Activated CD8-positive, alpha-beta T cell treated with anti-CD3 and anti-CD28 coated beads for 36 hours (primary cell): Measurements from ENCODE around the gene EDEM1. TPM values are rescaled to one million over a fixed set of nuclear protein-coding genes. Genes with fewer than 3 reads are reported as not detected.

Source experiments
- ATAC-seq: fragments of 200-7000 bp; cut with Tn5 transposase; one replicate; pipeline ENCODE4 v1.10.0; 2021; ENCODE audit warnings: mild to moderate bottlenecking, moderate library complexity
- CTCF ChIA-PET: fragments of 350-600 bp; sonication (Branson Sonifier 250); formaldehyde crosslinking; loops from one replicate; lab custom pipeline; 2021; ENCODE audit warnings: antibody characterized with exemption; lab: Charles Lee
- POLR2A ChIA-PET: fragments of 350-600 bp; sonication (Branson Sonifier 250); formaldehyde crosslinking; loops from one replicate; lab custom pipeline; 2021; ENCODE audit warnings: antibody characterized with exemption; lab: Charles Lee
- DNase-seq: peaks from one replicate; pipeline ENCODE4 v3.0.0-alpha.2; 2020
- H3K27ac Mint-ChIP-seq: one replicate; pipeline ENCODE4 v1.8.0; 2021; ENCODE audit warnings: mild to moderate bottlenecking, mixed read lengths
- H3K27me3 Mint-ChIP-seq: one replicate; pipeline ENCODE4 v1.8.0; 2021; ENCODE audit warnings: mixed read lengths
- H3K36me3 Mint-ChIP-seq: one replicate; pipeline ENCODE4 v1.8.0; 2021; ENCODE audit warnings: low read depth, mixed read lengths
- H3K4me1 Mint-ChIP-seq: one replicate; pipeline ENCODE4 v1.8.0; 2021; ENCODE audit warnings: low read depth, mixed read lengths
- H3K4me3 Mint-ChIP-seq: one replicate; pipeline ENCODE4 v1.8.0; 2021; ENCODE audit warnings: mild to moderate bottlenecking, moderate library complexity, mixed read lengths
- H3K9me3 Mint-ChIP-seq: one replicate; pipeline ENCODE4 v1.8.0; 2021; ENCODE audit warnings: mixed read lengths
- intact Hi-C: fragments of 100-400 bp; cut with micrococcal nuclease; formaldehyde crosslinking; loops from one replicate; pipeline ENCODE4 v1.10.0; 2022
- total RNA-seq, 2 experiments: library from RNA; stranded (reverse); gene quantifications; one replicate each; pipeline ENCODE4 v1.2.3, GENCODE V29; 2021
- TF ChIP-seq, protein P1 (sequence below): fragments of 200-600 bp; IDR thresholded peaks from one replicate; pipeline ENCODE4 v1.8.0; 2022; ENCODE audit warnings: antibody characterized with exemption, mild to moderate bottlenecking

The EDEM1 gene
- total RNA-seq, 2 experiments from 2014 or later, result 156 to 159 TPM

DNA sequence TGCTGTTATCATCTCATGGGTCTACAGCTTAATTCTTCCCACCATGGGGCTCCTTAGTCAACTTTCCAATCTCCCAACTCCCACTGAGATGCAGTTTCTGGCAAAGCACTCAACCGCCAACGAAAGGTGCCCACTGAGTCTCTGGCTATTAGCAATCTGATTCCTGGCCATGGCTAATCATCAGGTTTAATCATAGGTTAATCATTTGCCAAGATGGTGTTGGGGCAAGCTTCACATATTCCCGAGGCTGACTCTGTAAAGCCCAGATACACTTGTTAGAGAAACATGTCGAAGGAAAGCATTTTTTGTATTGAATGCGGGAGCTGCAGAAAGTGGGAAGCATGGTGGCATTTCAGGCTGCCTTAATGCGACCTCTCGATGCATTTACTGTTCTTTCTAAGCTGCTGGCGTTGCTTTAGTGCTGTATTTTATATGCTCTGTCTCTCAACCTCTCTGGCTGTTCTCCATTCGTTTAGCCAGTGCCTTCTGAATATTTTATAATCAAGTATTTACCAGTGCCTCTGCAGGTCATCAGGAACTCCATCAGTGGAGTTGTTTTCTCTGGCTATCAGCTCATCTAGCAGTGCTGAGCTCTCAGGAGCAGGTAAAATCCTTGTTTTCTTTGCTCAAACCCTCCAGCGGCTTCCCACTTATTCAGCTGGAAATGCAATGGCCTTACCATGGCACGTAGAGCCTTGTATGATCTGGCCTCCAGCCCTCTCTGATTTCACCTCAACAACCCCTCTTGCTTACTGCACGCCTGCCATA is 67.0 kb downstream of the EDEM1 start:
- ChIA-PET POLR2A (no interaction called here), CTCF (no interaction called here)
- Mint-ChIP-seq H3K9me3 (no peaks in the 10 kb centered on the region), H3K27ac (no peak overlapping the region), H3K36me3 (no peaks in the 10 kb centered on the region), H3K27me3 (no peaks in the 10 kb centered on the region), H3K4me1 (no peaks in the 10 kb centered on the region), H3K4me3 (no peak overlapping the region)
- TF ChIP-seq, protein P1, sequence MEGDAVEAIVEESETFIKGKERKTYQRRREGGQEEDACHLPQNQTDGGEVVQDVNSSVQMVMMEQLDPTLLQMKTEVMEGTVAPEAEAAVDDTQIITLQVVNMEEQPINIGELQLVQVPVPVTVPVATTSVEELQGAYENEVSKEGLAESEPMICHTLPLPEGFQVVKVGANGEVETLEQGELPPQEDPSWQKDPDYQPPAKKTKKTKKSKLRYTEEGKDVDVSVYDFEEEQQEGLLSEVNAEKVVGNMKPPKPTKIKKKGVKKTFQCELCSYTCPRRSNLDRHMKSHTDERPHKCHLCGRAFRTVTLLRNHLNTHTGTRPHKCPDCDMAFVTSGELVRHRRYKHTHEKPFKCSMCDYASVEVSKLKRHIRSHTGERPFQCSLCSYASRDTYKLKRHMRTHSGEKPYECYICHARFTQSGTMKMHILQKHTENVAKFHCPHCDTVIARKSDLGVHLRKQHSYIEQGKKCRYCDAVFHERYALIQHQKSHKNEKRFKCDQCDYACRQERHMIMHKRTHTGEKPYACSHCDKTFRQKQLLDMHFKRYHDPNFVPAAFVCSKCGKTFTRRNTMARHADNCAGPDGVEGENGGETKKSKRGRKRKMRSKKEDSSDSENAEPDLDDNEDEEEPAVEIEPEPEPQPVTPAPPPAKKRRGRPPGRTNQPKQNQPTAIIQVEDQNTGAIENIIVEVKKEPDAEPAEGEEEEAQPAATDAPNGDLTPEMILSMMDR, result no peak
- no peak for DNase-seq
- intact Hi-C loops, result no loop called here
- ATAC-seq, result no peak

DNA sequence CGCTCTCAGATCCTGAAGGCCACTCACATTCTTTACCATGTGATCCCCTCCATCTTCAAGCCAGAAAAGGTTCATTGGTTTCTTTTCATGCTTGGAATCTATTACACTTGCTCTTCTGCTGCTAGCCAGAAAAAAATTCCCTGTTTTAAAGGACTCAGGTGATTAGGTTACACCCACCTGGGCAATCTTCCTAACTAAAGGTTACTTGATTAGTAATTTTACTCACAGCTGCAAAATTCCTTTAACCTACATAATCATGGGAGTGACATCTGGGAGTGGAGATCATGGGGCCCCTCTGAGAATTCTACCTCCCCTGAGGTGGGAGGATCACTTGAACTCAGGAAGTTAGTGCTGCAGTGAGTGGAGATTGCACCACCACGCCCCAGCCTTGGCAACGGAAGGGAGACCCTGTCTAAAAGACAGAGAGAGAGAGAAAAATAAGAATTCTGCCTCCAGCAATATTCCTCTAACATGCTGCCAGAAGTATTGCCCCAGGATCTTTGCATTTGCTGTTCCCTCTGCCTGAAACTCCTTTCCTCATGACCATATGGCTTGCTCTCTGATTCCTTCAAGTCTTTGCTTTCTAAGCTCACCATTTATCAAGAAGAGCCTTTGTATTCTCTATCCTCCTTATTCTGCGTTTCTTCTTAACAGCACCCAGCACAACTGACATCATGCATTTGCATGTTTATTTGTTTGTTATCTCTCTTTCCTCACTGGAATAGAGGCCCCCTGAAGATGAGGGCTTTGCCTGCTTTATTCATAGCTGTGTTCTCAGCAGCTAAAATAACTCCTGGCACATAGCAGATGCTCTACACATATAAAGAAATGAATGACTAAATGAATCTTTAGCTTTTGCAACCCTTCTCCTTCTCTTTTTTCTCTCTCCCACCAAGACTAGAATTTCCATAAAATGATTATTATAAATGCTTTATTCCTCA is 68.2 kb downstream of the EDEM1 start:
- POLR2A ChIA-PET, result no interaction called here
- CTCF ChIA-PET, result no interaction called here
- Mint-ChIP-seq H3K27ac (no peak overlapping the region), H3K4me3 (no peak overlapping the region), H3K4me1 (peaks cover 4% of the 10 kb centered on the region), H3K9me3 (no peaks in the 10 kb centered on the region), H3K36me3 (no peaks in the 10 kb centered on the region), H3K27me3 (no peaks in the 10 kb centered on the region)
- TF ChIP-seq, protein P1, result no peak
- ATAC-seq (no peak), DNase-seq (no peak)
- intact Hi-C loops, result no loop called here

DNA sequence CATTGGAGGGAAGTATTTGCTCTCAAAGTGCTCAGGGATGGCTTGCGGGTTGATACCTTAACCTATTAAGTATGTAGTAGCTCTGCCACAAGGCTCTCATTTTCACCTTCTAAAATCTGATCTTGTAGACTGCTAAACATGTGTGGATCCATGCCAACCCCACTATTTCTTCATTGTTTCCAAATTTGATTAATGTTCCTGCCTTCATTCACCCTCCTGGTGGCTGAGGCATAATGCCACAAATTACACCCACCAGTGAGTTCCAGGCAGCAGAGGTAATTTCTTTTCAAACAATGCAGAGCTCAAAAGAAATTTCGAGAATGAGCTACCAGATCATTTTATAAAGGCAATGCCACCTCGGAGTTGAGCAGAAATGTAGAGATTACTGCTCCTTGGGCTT is 71.0 kb downstream of the EDEM1 start:
- peaks cover 9% of the 10 kb centered on the region for H3K4me1 Mint-ChIP-seq
- ATAC-seq (no peak), DNase-seq (no peak)
- intact Hi-C loops, result no loop called here
- no peaks in the 10 kb centered on the region for H3K9me3 Mint-ChIP-seq
- TF ChIP-seq, protein P1, result no peak
- ChIA-PET CTCF (no interaction called here), POLR2A (no interaction called here)
- H3K36me3 Mint-ChIP-seq, result no peaks in the 10 kb centered on the region
- H3K27me3 Mint-ChIP-seq, result no peaks in the 10 kb centered on the region
- no peak overlapping the region for H3K4me3 Mint-ChIP-seq
- H3K27ac Mint-ChIP-seq, result no peak overlapping the region

DNA sequence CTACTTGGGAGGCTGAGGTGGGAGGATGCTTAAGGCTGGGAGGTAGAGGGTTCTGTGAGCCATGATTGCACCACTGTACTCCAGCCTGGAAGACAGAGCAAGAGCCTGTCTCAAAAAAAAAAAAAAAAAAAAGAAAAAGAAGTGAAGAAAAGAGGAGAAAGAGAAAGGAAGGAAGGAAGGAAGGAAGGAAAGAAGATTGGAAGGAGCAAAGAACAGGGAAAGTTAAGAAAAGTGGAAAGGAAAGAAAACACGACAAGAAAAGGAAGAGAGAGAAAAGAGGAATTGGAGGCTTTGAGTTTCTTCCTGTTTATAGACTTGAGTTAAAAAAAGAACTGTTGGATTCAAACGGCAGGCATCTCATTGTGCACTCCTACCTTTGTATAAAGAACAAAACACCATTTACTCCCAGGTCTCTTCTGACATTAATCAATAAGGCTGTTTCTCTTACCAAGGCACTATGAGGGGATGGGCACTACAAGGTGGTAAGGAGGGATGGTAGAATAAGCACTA is 73.5 kb downstream of the EDEM1 start:
- POLR2A ChIA-PET, result no interaction called here
- Mint-ChIP-seq H3K9me3 (no peaks in the 10 kb centered on the region), H3K36me3 (no peaks in the 10 kb centered on the region), H3K27me3 (no peaks in the 10 kb centered on the region), H3K4me1 (peaks cover 9% of the 10 kb centered on the region), H3K4me3 (no peak overlapping the region), H3K27ac (no peak overlapping the region)
- TF ChIP-seq, protein P1, result no peak
- intact Hi-C loops, result no loop called here
- DNase-seq, result no peak
- CTCF ChIA-PET, result no interaction called here
- ATAC-seq, result no peak
